ENCODE results near the gene C10orf67. TPM values are rescaled to one million over a fixed set of nuclear protein-coding genes. Genes with fewer than 3 reads are reported as not detected.

Gene C10orf67
- total RNA-seq, 2 donors from 2014 or later: not detected

DNA sequence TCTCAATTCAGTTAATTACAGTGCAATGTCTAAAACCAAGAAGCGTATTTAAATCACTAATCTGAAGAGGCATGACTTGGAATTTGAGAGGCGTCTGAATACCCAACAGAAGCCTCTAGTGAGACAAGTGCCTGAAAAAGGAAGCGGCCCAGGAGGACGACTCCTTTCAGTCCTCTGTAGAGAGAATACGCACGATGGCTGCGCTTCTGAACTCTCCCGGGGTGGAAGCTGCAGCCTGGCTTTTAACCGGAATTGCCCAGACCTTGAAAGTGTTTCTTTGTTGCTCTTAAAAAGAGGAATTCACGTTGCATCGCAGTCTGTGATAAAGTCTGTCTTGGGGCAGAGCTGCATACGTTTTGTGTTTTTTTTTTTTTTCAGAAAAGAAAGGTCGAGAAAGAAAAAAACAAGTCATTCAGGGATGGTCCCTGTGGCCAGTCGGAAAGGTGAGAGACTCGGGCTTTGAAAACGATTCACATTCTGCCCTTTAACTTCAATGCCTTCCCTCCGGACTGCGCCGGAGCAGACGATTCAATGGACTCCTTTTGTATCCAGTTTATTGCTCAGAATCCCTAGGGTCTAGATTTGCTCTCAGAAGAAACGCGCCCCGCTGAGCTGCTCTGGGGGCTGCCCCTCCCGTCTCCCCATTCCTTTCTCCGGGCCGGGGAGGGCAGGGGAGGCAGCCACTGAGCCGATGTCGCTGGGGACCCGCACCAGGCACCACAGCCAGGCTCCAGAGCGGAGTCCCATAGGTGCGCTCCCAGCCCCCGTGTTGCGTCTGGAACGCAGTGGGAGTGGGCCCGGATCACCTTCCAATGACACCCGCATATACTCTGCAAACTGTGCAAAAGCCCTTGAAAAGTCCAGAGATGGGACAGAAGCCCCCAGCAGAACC is 153.5 kb downstream of the C10orf67 start:
- ATAC-seq: no peak
- no peaks in the 10 kb centered on the region for H3K36me3 Mint-ChIP-seq
- peaks cover 0 to 3% of the 10 kb centered on the region in 2 donors for H3K4me1 Mint-ChIP-seq (ENCODE audit: low read depth in 2 of 2)
- no peak overlapping the region for H3K4me3 Mint-ChIP-seq
- H3K27ac Mint-ChIP-seq: no peak overlapping the region
- no peaks in the 10 kb centered on the region for H3K9me3 Mint-ChIP-seq
- peaks cover 44 to 53% of the 10 kb centered on the region in 2 donors for H3K27me3 Mint-ChIP-seq
- DNase-seq (ENCODE audit: low spot score): no peak

DNA sequence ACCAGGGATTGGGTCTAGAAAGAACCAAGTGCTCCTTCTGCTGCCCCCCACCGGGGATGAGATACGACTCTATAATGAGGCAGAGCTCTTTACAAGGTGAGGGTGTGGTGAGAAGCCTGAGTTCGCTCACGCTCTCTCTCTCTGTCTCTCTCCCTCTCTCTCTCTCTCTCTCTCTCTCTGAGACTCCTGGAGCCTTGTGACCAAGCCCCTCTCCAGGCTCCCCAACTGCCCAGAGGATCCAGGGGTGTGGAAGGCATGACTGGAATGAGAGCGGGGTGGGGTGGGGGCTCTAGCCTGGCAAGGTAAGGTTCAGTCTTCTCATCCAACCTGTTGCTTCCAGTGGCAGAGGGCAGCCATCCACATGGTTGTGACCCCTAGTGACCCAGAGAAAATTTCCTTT is 155.6 kb downstream of the C10orf67 start:
- ATAC-seq (no peak), DNase-seq (ENCODE audit: low spot score) (no peak)
- Mint-ChIP-seq H3K36me3 (no peaks in the 10 kb centered on the region), H3K9me3 (no peaks in the 10 kb centered on the region), H3K4me1 (ENCODE audit: low read depth in 2 of 2) (peaks cover 0 to 3% of the 10 kb centered on the region in 2 donors), H3K27ac (no peak overlapping the region), H3K27me3 (peaks cover 33 to 39% of the 10 kb centered on the region in 2 donors), H3K4me3 (no peak overlapping the region)

DNA sequence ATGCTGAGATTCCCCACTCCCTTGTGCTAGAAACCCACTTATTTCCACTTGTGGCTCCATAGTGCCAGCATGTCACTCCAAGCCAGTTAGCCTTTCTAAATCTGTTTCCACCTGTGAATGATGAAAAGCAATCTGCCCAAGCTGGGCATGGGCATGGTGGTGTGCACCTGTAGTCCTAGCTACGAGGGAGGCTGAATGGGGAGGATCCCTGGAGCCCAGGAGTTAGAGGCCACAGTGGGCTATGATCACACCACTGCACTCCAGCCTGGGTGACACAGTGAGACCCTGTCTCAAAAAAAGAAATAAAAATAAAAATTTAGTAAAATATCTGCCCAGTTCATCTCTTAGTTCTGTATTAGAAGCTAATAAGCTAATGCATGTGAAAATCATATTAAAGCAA is 157.4 kb downstream of the C10orf67 start:
- Mint-ChIP-seq H3K4me3 (no peak overlapping the region), H3K4me1 (ENCODE audit: low read depth in 2 of 2) (no peaks in the 10 kb centered on the region), H3K27me3 (peaks cover 29 to 38% of the 10 kb centered on the region in 2 donors), H3K27ac (no peak overlapping the region), H3K36me3 (no peaks in the 10 kb centered on the region), H3K9me3 (no peaks in the 10 kb centered on the region)
- no peak for ATAC-seq
- no peak for DNase-seq (ENCODE audit: low spot score)

DNA sequence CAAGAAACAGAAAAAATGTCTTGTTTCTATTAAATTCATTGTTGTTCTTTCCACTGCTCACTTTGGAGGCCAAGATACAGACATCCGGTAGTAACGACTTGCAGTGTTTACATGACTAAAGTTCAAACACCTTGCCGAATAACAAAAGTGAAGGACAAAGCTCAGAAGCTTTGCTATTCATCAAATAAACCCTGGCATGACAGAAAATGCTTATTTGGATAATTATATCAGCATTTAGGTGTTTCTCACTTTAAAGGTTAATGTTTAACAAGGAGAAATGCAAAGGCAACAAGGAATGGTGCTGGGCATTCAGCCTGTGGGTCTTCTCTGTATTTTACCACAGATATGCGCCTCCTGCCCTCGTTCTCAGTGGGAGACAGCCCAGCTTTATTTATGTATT is 157.9 kb downstream of the C10orf67 start:
- H3K36me3 Mint-ChIP-seq: no peaks in the 10 kb centered on the region
- H3K4me1 Mint-ChIP-seq (ENCODE audit: low read depth in 2 of 2): no peaks in the 10 kb centered on the region
- no peak overlapping the region for H3K4me3 Mint-ChIP-seq
- no peaks in the 10 kb centered on the region for H3K9me3 Mint-ChIP-seq
- H3K27me3 Mint-ChIP-seq: peaks cover 33 to 43% of the 10 kb centered on the region in 2 donors
- DNase-seq (ENCODE audit: low spot score) (no peak), ATAC-seq (no peak)
- no peak overlapping the region for H3K27ac Mint-ChIP-seq

DNA sequence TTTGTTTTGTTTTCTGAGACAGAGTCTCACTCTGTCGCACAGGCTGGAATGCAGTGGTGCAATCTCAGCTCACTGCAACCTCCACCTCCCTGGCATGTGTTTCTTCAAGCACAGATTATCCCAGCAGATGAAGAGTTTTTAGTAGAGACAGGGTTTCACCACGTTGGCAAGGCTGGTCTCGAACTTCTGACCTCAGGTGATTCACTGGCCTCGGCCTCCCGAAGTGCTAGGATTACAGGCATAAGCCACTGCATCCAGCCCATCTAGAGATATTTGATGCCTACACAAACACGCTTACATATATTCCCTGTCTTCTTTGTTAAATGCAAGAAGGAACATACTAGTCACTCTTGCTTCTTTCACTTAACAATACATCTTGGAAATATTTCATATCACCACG is 158.4 kb downstream of the C10orf67 start:
- Mint-ChIP-seq H3K27me3 (peaks cover 33 to 42% of the 10 kb centered on the region in 2 donors), H3K27ac (no peak overlapping the region), H3K4me3 (no peak overlapping the region), H3K36me3 (no peaks in the 10 kb centered on the region), H3K4me1 (ENCODE audit: low read depth in 2 of 2) (no peaks in the 10 kb centered on the region), H3K9me3 (no peaks in the 10 kb centered on the region)
- ATAC-seq: no peak
- DNase-seq (ENCODE audit: low spot score): no peak

DNA sequence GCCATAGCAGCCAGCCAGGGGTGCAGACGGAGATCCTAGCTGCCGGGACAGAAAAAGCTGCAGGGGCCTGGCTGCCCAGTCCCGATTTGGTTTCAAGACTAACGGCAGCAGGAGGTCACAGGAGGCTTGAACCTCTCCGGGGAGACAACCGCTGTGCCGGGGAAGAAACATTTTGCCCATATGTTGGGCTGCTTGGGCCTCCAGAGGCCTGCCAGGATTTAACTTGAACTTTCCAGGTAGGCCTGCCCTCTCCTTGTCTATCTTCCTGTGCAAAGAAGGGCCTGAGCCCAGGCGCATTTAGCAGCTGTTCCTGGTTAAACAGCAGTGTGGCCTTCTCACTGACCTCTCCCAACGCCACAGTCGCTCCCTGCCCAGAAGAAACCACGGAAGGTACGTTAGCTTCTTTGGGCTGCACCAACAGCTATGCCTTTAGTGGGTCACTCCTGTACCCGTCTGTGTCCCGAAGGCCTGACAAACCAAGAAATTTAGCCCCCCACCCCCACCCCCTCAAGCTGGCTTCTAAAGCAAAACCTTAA is 169.6 kb downstream of the C10orf67 start:
- ATAC-seq (no peak), DNase-seq (ENCODE audit: low spot score) (no peak)
- Mint-ChIP-seq H3K27ac (no peak overlapping the region), H3K36me3 (no peaks in the 10 kb centered on the region), H3K4me1 (ENCODE audit: low read depth in 2 of 2) (no peaks in the 10 kb centered on the region), H3K27me3 (peaks cover 43 to 69% of the 10 kb centered on the region in 2 donors), H3K9me3 (no peaks in the 10 kb centered on the region), H3K4me3 (no peak overlapping the region)

DNA sequence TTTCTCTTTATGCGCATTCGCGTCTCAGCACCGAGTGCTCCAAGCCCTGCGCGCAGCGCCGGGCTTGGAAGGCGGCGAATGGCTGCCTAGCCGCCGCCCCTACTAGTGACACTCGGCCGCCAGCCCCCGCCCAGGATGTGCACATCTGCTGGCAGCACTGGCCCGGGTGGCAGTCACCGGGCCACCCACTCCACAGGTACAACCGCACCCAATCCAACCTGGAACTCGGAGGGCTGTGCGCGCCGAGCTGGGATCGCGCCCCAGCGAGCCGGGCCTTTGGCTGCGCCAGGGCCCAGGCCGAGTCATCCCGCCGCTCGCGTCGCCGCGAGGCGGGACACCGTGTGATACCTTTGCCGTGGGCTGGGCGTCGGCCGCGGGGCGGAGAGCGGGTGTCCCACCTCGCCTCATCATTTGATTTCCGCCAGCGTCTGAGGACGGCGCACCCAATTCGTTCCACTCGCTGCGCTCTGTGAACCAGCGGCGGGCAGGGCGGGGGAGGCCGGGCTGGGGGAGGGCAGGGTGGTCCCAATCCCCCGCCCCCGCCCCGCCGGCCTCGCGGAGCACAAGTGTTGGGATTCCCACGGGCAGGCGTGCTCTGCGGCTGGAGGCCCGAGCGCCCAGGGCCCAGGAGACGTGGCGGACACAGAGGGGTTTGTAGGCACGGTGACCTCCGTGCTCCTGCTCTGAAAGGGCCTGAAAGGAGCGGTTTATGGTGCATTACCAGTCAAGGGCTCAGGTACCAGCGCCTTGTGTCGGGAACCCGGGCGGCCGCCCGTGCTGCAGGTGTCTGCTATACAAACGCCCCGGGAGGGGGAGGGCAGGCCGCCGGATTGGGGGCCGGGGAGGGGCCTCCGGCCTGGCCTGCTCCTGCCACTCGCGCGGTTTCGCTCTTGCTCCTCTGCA is 170.3 kb downstream of the C10orf67 start:
- H3K36me3 Mint-ChIP-seq: no peaks in the 10 kb centered on the region
- DNase-seq (ENCODE audit: low spot score) (no peak), ATAC-seq (no peak)
- no peak overlapping the region for H3K27ac Mint-ChIP-seq
- no peaks in the 10 kb centered on the region for H3K4me1 Mint-ChIP-seq (ENCODE audit: low read depth in 2 of 2)
- H3K9me3 Mint-ChIP-seq: no peaks in the 10 kb centered on the region
- peaks cover 43 to 69% of the 10 kb centered on the region in 2 donors for H3K27me3 Mint-ChIP-seq
- no peak overlapping the region for H3K4me3 Mint-ChIP-seq

DNA sequence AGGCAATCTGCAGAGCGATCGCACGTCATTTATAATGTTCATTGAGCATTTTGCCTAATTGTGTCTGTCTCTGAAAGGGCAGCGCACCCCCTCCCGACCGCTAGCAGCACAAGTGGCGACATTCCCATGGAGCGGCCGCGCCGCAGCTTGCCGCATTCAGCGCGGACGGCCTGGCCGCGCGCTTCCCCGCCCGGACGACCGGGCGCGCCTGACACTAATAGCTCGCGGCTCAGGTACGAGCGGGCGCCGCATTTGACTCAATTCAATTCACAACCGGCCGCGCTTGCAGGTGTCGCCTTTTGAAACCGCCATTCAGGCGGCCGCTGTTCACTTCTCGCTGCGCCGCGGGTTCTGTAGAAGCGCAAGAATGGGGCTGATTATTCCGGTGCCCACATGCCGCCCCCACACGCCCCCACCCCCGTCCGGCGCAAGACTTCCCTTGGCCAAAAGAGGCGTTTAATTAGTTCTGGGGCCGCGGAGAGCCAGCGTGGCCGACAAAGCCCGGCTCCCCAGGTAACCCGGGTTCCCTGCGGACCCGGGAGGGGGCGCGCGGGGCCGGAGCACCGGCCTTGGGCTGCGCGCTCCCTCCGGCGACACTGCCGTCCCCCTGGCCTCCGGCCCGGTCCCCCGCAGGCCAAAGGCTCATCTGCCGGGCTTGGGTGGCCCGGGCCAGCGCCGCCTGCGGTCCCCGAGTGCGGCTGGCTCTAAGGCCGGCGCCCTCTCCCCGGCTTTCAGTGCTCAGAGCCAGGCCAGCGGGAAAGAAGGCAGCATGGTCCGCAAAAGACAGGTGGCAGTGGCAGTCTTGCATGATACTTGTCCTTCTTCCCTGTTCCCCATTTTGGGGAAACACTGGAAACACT is 171.2 kb downstream of the C10orf67 start:
- ATAC-seq: no peak
- no peaks in the 10 kb centered on the region for H3K9me3 Mint-ChIP-seq
- no peaks in the 10 kb centered on the region for H3K36me3 Mint-ChIP-seq
- no peak overlapping the region for H3K27ac Mint-ChIP-seq
- H3K4me1 Mint-ChIP-seq (ENCODE audit: low read depth in 2 of 2): no peaks in the 10 kb centered on the region
- no peak for DNase-seq (ENCODE audit: low spot score)
- H3K4me3 Mint-ChIP-seq: no peak overlapping the region
- peaks cover 46 to 73% of the 10 kb centered on the region in 2 donors for H3K27me3 Mint-ChIP-seq

DNA sequence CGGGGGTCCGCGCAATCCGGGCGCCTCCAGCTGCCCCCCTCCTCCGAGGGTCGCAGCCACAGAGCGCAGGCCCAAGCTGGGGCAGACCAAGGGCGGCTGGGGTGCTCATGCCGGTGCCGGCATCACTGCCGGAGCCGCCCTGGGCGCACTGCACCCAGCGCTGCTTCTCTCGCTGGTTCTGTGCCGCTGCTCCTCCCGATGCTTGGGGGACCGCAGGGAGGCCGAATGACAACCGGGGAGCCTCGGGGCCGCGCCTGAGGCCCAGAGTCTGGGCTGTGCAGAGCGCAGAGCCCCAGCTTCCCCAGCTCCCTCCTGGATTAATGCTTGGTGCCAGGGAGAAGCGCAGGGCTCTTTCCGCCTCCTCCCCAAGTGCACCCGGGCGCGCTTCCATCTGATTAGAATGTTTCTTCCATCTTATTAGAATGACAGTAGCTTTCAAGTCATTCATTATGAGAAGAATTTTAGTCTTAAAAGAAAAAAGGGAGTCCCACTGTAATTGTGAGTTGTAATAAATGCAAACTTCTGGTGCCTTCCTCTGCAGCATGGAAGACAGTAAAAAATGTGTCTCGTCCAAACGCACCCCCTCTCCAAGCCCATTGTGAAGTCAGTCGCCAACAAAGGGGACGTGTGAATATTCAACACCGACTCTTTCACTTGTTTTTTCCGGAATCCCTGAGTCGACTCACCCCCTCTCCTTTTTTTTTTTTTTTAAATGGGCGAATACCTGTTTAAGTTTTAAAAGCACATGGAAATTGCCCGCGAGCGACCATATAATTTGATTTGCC is 172.0 kb downstream of the C10orf67 start:
- H3K27me3 Mint-ChIP-seq: peaks cover 48 to 71% of the 10 kb centered on the region in 2 donors
- H3K27ac Mint-ChIP-seq: no peak overlapping the region
- no peaks in the 10 kb centered on the region for H3K9me3 Mint-ChIP-seq
- H3K36me3 Mint-ChIP-seq: no peaks in the 10 kb centered on the region
- peak in 1 of 2 donors; percentile 11 for ATAC-seq
- no peaks in the 10 kb centered on the region for H3K4me1 Mint-ChIP-seq (ENCODE audit: low read depth in 2 of 2)
- H3K4me3 Mint-ChIP-seq: no peak overlapping the region
- no peak for DNase-seq (ENCODE audit: low spot score)

DNA sequence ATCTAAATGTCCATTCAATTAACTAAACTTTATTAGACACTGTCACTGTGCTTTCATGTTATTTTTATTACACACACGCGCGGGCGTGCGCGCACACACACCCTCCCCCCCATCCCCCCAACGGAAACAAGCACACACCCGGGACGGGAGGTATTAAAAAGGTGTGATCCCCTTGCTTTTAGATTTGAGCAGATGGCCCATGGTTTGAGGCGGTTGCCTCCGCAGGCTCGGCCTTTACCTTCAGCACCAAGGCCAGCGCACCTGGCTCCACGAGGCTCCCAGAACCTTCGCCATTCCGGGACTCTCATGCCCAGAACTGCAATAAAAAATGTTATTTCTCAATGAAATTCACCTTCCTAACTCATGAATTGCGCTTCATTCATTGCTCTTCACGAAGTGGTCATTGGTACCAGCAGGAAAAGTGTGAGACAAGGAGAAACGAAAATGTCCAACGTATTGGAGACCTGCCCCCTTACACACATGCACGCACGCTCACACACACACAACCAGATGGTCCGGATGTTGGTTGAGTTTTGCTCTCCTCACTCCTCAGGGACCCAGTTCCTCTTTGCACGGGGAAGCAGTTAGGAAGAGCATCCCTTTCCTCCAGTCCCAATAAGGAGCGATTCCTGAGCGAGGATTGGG is 173.2 kb downstream of the C10orf67 start:
- DNase-seq (ENCODE audit: low spot score): no peak
- Mint-ChIP-seq H3K27me3 (peaks cover 41 to 65% of the 10 kb centered on the region in 2 donors), H3K27ac (no peak overlapping the region), H3K4me1 (ENCODE audit: low read depth in 2 of 2) (no peaks in the 10 kb centered on the region), H3K9me3 (no peaks in the 10 kb centered on the region), H3K4me3 (no peak overlapping the region), H3K36me3 (no peaks in the 10 kb centered on the region)
- no peak for ATAC-seq

DNA sequence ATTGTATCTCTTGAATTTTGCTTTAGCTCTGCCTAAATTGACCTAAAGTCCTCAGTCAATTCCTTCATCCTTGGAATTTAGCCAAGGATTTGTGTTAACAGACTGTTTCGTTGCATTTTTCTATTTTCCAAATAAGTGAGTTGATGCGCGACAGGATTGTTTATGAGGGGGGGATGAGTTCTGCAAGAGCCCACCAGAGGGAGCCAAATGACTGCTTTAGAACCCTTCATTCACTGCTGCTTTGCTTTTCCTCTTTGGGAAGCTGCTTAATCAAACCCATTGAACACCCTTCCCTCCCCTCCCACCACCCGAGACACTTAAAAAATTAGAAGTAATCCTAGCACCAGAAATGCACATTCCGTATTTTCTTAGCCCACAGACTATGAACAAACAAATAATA is 186.2 kb downstream of the C10orf67 start:
- DNase-seq (ENCODE audit: low spot score) (no peak), ATAC-seq (no peak)
- no peak overlapping the region for H3K27ac Mint-ChIP-seq
- H3K9me3 Mint-ChIP-seq: no peaks in the 10 kb centered on the region
- peaks cover 32 to 44% of the 10 kb centered on the region in 2 donors for H3K27me3 Mint-ChIP-seq
- no peak overlapping the region for H3K4me3 Mint-ChIP-seq
- H3K36me3 Mint-ChIP-seq: no peaks in the 10 kb centered on the region
- peaks cover 11% of the 10 kb centered on the region in 2 donors for H3K4me1 Mint-ChIP-seq (ENCODE audit: low read depth in 2 of 2)

DNA sequence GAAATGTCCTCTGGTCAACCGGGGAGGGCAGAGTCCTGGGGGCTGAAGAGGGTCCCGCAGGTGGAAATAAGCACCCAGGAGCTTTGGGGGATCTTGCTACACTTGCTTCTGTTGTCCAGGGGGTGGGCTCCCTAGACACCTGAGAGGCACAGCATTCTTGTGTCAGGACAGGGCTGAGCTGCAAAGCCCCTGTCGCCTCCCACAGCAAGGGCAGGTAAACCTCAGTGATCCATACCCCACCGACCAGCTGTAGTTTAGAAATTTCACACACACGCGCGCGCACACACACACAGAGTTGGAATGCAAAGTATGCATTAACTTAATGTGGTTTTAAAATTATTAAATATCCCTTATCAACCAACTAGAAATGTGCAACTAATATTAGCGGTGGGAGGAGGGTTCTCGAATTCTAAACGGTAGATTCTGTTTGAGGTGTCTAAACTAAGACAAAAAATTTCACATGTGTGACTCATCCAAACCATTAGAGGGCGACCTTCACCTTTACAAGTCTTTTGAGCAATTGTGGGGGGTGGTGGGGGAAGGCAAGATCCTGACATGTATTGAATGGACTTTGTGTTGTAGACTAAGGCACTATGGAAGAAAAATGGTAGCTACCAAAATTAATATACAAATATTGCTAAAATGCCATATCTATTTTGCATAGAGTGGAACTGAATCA is 186.8 kb downstream of the C10orf67 start:
- no peak for DNase-seq (ENCODE audit: low spot score)
- H3K4me3 Mint-ChIP-seq: no peak overlapping the region
- ATAC-seq: no peak
- peaks cover 11% of the 10 kb centered on the region in 2 donors for H3K4me1 Mint-ChIP-seq (ENCODE audit: low read depth in 2 of 2)
- H3K27me3 Mint-ChIP-seq: peaks cover 32 to 44% of the 10 kb centered on the region in 2 donors
- no peaks in the 10 kb centered on the region for H3K9me3 Mint-ChIP-seq
- H3K36me3 Mint-ChIP-seq: no peaks in the 10 kb centered on the region
- H3K27ac Mint-ChIP-seq: no peak overlapping the region
